GM21447 (cell line): ENCODE results near the gene CYP19A1.

Experiments used
- ATAC-seq: cut with Tn5 transposase; IDR thresholded peaks from one replicate; pipeline ENCODE4 v1.9.1; 2021; ENCODE audit not compliant: unreplicated experiment

CYP19A1 gene

GRCh38 chr15:51363383-51363782, 25.0 kb upstream of the CYP19A1 start:
- ATAC-seq, result no peak

DNA sequence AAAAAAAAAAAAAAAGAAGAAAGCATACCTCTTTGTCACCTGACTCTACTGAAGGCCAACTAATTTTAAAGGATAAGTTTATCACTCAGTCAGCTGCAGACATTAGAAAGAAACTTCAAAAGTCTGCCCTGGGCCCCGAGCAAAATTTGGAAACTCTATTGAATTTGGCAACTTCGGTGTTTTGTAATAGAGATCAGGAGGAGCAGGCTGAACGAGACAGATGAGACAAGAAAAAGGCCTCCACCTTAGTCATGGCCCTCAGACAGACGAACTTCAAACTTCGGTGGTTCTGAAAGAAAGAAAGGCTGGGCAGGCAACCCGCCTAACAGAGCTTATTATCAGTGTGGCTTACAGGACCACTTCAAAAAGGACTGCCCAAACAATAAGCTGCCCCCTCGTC, 21.6 kb upstream of the CYP19A1 start:
- ATAC-seq, result no peak

- ATAC-seq, result no peak
Measured at GRCh38 chr15:51356983-51357382, 18.6 kb upstream of the CYP19A1 start.

DNA sequence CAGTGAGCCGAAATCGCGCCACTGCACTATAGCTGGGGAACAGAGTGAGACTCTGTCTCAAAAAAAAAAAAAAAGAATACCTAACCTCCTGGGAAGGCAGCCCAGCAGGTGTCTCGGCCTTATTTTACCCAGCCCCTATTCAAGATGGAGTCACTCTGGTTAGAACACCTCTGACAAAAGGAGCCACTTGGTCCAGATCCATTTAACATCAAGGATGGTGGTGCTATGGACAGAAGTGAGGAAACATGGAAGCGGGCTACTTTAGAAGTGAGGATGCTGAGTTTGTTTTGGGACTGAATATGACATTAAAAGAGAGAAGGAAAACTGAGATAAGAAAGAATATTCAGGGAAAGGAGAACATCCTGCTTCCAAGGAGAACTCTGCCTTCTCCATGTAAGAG, 17.8 kb upstream of the CYP19A1 start:
- ATAC-seq, result no peak

DNA sequence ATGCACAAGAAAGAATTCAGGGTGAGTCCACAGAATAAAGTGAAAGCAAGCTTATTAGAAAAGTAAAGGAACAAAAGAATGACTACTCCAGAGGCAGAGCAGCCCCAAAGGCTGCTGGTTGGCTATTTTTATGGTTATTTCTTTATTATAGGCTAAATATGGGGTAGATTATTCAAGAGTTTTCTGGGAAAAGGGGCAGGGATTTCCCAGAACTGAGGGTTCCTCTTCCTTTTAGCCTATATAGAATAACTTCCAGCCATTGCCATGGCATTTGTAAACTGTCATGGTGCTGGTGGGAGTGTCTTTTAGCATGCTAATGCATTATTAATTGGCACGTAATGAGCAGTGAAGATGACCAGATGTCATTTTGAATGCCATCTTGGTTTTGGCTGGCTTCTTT, 16.7 kb upstream of the CYP19A1 start:
- ATAC-seq, result no peak

GRCh38 chr15:51353976-51354375, 15.6 kb upstream of the CYP19A1 start:
- ATAC-seq, result no peak

DNA sequence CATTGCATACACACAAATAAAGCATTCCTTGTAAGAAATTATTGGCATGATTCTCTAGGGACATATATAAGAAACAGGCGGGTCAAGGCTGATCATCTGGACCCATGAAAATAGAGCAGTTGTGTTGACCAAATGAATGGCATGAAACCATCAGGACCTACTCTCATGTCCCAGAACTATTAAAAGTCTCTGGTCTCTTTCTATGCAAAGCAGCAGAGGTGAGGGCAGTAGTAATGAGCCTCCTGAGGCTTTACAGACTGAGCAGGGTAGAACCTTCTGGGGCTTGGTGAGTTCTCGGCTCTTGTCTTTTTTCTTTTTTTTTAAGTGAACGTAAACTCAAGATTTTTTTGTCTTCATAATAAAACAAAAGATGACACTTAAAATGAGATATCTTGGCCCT, 12.3 kb upstream of the CYP19A1 start:
- no peak for ATAC-seq

DNA sequence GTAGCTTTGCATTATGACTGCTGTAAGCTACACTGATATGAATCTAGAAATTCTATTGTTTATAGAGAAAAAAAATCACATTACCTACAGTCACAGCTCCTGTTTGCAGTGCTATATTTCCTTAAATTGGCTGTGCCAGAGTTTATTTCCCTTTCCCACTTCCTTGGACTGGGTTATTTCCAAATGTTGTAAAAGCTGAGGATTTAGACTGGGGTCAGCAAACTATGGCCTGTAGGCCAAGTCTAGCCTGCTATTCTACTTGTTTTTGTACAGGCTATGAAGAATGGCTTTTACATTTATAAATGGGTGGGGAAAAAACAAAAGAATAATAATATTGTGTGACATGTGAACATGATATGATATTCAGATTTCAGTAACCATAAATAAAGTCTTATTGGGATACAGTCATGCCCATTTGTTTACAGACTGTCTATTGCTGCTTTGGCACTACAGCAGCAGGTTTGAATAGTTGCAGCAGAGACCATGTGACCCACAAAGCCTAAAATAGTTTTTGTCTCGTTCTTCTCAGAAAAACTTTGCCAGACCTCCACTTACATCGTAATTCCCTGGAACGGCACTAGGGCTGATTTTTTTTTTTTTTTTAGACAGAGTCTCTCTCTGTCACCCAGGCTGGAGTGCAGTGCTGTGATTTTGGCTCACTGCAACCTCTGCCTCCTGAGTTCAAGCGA, 10.9 kb upstream of the CYP19A1 start:
- ATAC-seq, result no peak

GRCh38 chr15:51348688-51349087, 10.3 kb upstream of the CYP19A1 start:
- ATAC-seq, result peak; percentile 97

DNA sequence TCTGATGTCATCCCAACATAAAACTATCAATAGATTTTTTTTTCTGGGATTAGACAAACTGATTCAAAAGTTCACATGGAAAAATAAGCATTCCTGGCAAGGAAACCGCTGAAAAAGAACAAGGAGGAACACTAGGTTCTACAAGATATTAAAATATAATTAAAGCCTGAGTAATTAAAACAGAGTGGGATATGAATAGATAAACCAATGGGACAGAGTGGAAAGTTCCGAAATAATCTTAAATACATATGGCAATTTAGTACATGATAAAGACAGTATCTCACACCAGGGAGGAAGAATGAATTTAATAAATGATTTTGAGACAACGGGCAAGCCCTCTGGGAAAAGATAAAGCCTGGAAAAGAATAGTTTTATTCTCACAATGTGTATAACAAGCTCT, 7.7 kb upstream of the CYP19A1 start:
- no peak for ATAC-seq

- ATAC-seq, result no peak
Measured at GRCh38 chr15:51343466-51343865, 5.1 kb upstream of the CYP19A1 start.

- ATAC-seq, result no peak
Measured at GRCh38 chr15:51342227-51342999, 4.0 kb upstream of the CYP19A1 start.

GRCh38 chr15:51341366-51342226, 3.2 kb upstream of the CYP19A1 start, which contains the start of gene GLDN:
Gene GLDN (plus strand): TSS chr15:51341655. CDS start chr15:51341685, 30 bp downstream.
- no peak for ATAC-seq

GRCh38 chr15:51335538-51336410, 2.6 kb downstream of the CYP19A1 start:
- ATAC-seq, result peak; percentile 86

DNA sequence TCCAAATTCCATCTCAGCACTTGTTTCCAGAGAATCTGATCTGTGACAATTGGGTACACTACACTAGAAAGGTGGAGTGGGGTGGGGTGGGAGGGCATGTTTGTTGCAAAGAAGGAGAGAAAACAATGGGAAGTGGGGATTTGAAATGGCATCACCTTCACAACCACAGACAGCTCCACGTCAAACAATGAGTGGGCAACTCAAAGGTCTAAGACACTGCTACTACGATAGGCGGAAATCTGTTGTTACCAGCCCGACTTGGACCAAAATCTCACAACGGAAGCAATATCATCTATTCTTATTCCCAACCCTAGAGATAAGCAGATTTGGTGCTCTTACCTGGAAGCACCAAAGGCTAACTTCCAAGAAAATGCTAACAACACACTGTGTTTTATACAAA, 3.3 kb downstream of the CYP19A1 start:
- ATAC-seq, result no peak

DNA sequence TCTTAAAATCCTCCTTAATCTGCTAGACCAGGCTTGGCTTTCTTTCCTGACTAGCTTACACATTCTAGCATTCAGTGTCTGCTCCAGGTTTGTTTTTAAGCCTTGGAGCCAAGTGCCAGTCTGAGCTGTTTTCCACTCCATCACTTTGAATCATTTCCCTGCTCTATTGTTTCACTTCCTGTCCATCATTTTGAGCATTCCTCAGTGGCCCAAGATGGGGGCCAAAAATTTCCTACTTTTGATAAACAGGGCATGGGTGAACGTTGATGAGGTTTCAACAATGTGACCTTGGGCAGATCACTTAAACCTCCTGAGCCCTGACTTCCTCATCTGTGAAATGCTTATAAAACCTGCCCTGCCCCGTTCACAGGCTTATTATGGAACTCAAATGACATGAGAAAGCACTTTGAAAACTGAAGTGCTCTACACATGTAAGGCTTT, 4.4 kb downstream of the CYP19A1 start:
- no peak for ATAC-seq

DNA sequence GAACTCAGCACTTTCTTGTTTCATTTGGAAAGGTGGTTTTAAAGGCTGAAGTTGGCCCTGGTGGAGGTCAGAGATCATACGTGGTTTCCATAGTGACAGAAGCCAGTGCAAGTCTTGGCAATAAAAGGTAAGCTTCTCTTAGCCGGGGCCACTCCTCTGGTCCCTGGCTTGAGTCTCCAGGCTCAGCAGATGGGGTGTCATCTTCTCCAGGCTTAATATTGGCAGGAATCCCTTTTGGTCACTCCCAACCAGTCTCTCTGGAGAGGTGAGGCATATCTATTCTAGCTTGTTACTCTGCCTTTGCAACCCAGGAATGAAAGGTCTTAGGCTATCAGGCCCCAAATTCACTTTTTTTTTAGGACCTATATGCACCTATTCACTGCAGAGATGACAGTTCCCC, 4.8 kb downstream of the CYP19A1 start:
- no peak for ATAC-seq

- no peak for ATAC-seq
Measured at GRCh38 chr15:51332206-51333147, 5.9 kb downstream of the CYP19A1 start.

DNA sequence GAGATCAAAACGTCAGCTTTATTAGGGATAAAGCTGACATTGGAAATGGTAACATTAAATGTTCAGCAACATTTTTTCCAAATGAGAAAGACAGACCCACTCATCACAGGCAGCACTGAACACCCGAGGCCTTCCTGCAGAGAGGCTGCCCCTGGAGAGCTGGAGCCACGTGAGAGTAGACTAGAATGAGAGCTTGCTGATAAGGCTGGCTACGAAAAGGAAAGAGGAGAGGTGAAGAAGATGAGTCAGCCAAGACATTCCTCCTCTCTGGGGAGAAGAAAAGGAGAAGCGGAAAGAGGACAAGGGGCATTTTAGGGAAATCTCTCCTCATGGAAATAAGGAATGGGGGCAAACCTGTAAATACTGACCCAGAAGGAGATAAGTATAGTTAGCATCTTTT, 7.3 kb downstream of the CYP19A1 start:
- ATAC-seq, result no peak
